WERI-Rb-1 (cell line): Measurements from ENCODE around the gene TCP11L1.
A peak's percentile ranks its signal among the peaks of the same experiment; 100 is the strongest.
"Not testable (repeated sequence)": the region's sequence is repeated elsewhere in the genome, so short reads cannot be mapped to it uniquely, and the experiment has no call there.

Source experiments
- DNase-seq: peaks from one replicate; pipeline ENCODE4 v3.0.0-alpha.2; 2020
- H3K27ac ChIP-seq: fragments of 250-450 bp; sonication (Bioruptor Pico); 2 replicates; pipeline ENCODE4 v1.5.1; 2020; ENCODE audit warnings: mild to moderate bottlenecking, moderate library complexity
- H3K27me3 ChIP-seq: fragments of 250-450 bp; sonication (Bioruptor Pico); 2 replicates; pipeline ENCODE4 v1.5.1; 2021; ENCODE audit warnings: mild to moderate bottlenecking, low read depth, moderate library complexity; ENCODE audit not compliant: insufficient read depth, severe bottlenecking
- H3K36me3 ChIP-seq: fragments of 250-450 bp; sonication (Bioruptor Pico); 2 replicates; pipeline ENCODE4 v1.5.1; 2020; ENCODE audit warnings: mild to moderate bottlenecking, moderate library complexity
- H3K4me3 ChIP-seq: 2 replicates; pipeline ENCODE4 v1.5.1; 2011; ENCODE audit warnings: low read depth, mild to moderate bottlenecking, control low read depth, low read length
- H3K9me3 ChIP-seq: fragments of 250-450 bp; sonication (Bioruptor Pico); 2 replicates; pipeline ENCODE4 v1.5.1; 2021; ENCODE audit warnings: mild to moderate bottlenecking, moderate library complexity; ENCODE audit not compliant: severe bottlenecking
- CTCF ChIP-seq: IDR thresholded peaks from 2 replicates; pipeline ENCODE4 v1.5.1; 2011; ENCODE audit warnings: low read depth, mild to moderate bottlenecking, control low read depth, inconsistent platforms, low read length

TCP11L1 gene

DNA sequence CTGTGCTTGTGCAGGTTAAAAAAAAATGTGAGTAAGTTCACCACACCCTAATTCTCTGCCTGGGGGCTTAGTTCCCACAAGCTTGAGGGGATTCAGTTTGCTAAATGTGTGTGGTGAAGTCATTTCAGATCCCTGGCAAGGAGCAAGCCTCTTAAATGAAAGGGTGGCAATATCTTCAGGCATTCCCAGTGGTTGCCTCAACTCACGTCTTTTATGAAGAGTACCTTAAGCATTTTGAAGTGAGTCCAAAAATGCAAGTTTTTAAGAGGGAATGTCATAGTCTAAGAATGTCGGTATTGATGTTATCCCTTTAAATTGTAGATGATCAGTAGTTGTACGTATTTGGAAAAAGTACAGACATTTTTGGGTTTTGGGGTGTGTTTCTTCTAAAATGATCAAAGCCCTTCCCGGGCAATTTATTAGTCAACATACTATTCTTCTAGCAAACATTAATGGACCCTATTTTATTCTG, 4.9 kb downstream of the TCP11L1 start:
- no peak for TF ChIP-seq CTCF
- DNase-seq: no peak
- no peak overlapping the region for H3K4me3 ChIP-seq
- no peaks in the 10 kb centered on the region for H3K9me3 ChIP-seq
- H3K27me3 ChIP-seq: no peaks in the 10 kb centered on the region
- H3K27ac ChIP-seq: no peak overlapping the region
- peaks cover 44% of the 10 kb centered on the region for H3K36me3 ChIP-seq

DNA sequence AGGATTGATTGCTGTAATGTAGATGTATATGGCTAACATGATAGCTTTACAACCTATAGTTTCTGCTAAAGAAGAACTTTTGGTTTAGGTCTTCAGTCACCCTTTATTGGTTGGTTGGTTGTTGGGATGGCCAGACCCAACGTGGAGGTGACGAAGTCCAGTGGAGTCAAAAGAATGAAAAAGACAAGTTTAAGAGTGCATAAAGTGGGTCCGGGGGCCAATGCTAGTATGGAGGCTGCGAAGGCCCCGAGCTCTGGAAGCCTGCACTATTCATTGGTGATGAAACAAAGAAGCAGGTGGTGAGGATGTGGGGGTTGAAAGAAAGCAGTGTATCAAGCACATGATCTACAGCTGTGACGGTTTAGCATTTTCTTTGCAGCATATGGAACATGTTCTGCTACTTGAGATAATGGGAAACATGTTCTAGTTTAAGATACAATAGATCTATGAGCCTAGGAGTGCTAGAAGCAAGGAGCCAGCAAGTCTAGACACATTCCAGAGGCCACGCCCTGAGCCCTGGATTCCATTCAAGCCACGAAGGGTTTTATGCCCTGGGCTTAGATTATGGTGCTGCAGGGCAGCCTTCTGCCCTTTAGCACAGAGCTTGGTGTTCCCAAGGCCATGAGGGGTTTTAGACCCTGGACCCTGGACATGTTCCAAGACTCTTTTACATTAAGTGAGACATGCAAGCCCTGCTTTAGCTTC, 6.3 kb downstream of the TCP11L1 start:
- H3K27ac ChIP-seq: no peak overlapping the region
- TF ChIP-seq CTCF: no peak
- no peaks in the 10 kb centered on the region for H3K9me3 ChIP-seq
- H3K36me3 ChIP-seq: peaks cover 40% of the 10 kb centered on the region
- no peak for DNase-seq
- H3K27me3 ChIP-seq: no peaks in the 10 kb centered on the region
- no peak overlapping the region for H3K4me3 ChIP-seq

- peaks cover 37% of the 10 kb centered on the region for H3K36me3 ChIP-seq
- not testable (repeated sequence) for H3K4me3 ChIP-seq, DNase-seq, H3K9me3 ChIP-seq, H3K27ac ChIP-seq, H3K27me3 ChIP-seq
These were observed 9.3 kb downstream of the TCP11L1 start for GRCh38 chr11:33048701-33049100.

DNA sequence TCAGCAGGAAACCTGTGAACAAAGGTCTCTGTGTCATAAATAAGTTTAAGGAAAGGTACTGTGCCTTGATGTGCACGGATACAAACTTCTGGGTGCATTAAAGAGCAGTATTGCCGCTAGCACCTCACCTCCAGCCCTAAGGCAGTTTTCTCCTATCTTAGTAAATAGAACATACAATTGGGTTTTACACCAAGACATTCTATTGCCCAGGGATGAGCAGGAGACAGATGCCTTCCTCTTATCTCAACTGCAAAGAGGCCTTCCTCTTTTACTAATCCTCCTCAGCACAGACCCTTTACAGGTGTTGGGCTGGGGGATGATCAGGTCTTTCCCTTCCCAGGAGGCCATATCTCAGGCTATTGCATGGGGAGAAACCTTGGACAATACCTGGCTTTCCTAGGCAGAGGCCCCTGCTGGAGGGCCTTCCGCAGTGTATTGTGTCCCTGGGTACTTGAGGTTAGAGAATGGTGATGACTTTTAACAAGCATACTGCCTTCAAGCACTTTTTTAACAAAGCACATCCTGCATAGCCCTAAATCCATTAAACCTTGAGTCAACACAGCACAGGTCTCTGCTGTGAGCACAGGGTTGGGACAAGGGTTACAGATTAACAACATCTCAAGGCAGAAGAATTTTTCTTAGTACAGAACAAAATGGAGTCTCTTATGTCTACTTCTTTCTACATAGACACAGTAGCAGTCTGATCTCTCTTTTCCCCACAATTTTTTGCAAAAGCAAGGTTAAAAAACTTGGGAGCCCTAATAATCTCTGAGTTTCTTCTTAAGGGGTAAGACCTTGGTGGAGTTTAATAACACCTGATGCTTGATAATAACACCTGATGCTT, 10.4 kb downstream of the TCP11L1 start:
- peak; percentile 17 for DNase-seq
- Histone ChIP-seq H3K36me3 (peaks cover 26% of the 10 kb centered on the region), H3K27ac (peak overlapping the region; percentile 47)
- not testable (repeated sequence) for H3K27me3 ChIP-seq, H3K9me3 ChIP-seq, H3K4me3 ChIP-seq

DNA sequence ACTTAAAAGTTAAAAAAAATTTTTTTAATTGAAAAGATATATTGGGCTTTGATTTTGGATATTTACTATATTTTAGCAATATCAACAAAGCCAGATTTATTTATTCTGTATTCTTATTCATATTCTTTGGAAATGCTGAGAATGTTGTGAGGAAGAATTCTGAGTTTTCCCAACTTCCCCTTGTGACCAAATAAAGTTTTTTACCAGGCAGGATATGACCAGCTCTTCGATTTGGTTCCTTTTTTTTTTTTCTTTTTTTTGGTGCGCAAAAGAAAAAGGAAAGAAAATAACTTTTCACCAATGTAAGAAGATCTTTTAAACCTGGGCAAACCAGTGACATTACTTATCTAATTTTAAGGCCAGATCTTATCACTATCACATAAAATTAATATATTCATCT, 12.9 kb downstream of the TCP11L1 start:
- H3K27me3 ChIP-seq: no peaks in the 10 kb centered on the region
- no peak overlapping the region for H3K27ac ChIP-seq
- H3K36me3 ChIP-seq: peaks cover 9% of the 10 kb centered on the region
- H3K9me3 ChIP-seq: no peaks in the 10 kb centered on the region
- no peak overlapping the region for H3K4me3 ChIP-seq
- no peak for DNase-seq
- no peak for TF ChIP-seq CTCF

- Histone ChIP-seq H3K9me3 (no peaks in the 10 kb centered on the region), H3K36me3 (peaks cover 21% of the 10 kb centered on the region), H3K27ac (peak overlapping the region; percentile 47), H3K4me3 (no peak overlapping the region), H3K27me3 (no peaks in the 10 kb centered on the region)
- DNase-seq: no peak
- no peak for TF ChIP-seq CTCF
These were observed 16.0 kb downstream of the TCP11L1 start for GRCh38 chr11:33055375-33055774.
